HEK293 (cell line): ENCODE data around the gene TMEM88.
A peak's percentile ranks its signal among the peaks of the same experiment; 100 is the strongest.

ENCODE experiments used
- AEBP2 ChIP-seq: fragments of 450-650 bp; formaldehyde crosslinking; IDR thresholded peaks from 2 replicates; pipeline ENCODE4 v1.5.1; 2016; ENCODE audit warnings: missing biosample characterization, missing genetic modification characterization, borderline replicate concordance
- GLI4 ChIP-seq: fragments of 450-650 bp; formaldehyde crosslinking; IDR thresholded peaks from 2 replicates; pipeline ENCODE4 v1.5.1; 2016; ENCODE audit warnings: missing biosample characterization, missing genetic modification characterization
- KLF16 ChIP-seq: fragments of 450-650 bp; formaldehyde crosslinking; IDR thresholded peaks from 2 replicates; pipeline ENCODE4 v1.5.1; 2017; ENCODE audit warnings: missing biosample characterization, missing genetic modification characterization
- PATZ1 ChIP-seq: fragments of 450-650 bp; formaldehyde crosslinking; IDR thresholded peaks from 2 replicates; pipeline ENCODE4 v1.5.1; 2016; ENCODE audit warnings: missing biosample characterization, missing genetic modification characterization
- PRDM1 ChIP-seq: fragments of 450-650 bp; formaldehyde crosslinking; IDR thresholded peaks from 2 replicates; pipeline ENCODE4; 2016; ENCODE audit warnings: missing biosample characterization, missing genetic modification characterization
- PRDM4 ChIP-seq: fragments of 450-650 bp; formaldehyde crosslinking; IDR thresholded peaks from 2 replicates; pipeline ENCODE4 v1.5.1; 2017; ENCODE audit warnings: missing biosample characterization, missing genetic modification characterization
- SALL2 ChIP-seq: fragments of 450-650 bp; formaldehyde crosslinking; IDR thresholded peaks from 2 replicates; pipeline ENCODE4 v1.5.0; 2017; ENCODE audit warnings: missing biosample characterization, mild to moderate bottlenecking, missing genetic modification characterization, borderline replicate concordance
- SETDB1 ChIP-seq: IDR thresholded peaks from one replicate; pipeline ENCODE4 v1.6.1; 2017; ENCODE audit warnings: mild to moderate bottlenecking, low read length, moderate library complexity, mixed read lengths; ENCODE audit not compliant: insufficient read length
- SP3 ChIP-seq: fragments of 450-650 bp; formaldehyde crosslinking; IDR thresholded peaks from 2 replicates; pipeline ENCODE4 v1.5.1; 2016; ENCODE audit warnings: missing biosample characterization, missing genetic modification characterization
- YY1 ChIP-seq: fragments of 450-650 bp; formaldehyde crosslinking; IDR thresholded peaks from 2 replicates; pipeline ENCODE4 v1.5.1; 2018; ENCODE audit warnings: missing biosample characterization, missing genetic modification characterization
- ZBTB49 ChIP-seq: fragments of 450-650 bp; formaldehyde crosslinking; IDR thresholded peaks from 2 replicates; pipeline ENCODE4 v1.5.1; 2016; ENCODE audit warnings: missing biosample characterization, missing genetic modification characterization, low read depth
- ZEB2 ChIP-seq: fragments of 450-650 bp; formaldehyde crosslinking; IDR thresholded peaks from 2 replicates; pipeline ENCODE4 v1.5.1; 2016; ENCODE audit warnings: missing biosample characterization, missing genetic modification characterization
- ZNF114 ChIP-seq: fragments of 450-650 bp; formaldehyde crosslinking; IDR thresholded peaks from 2 replicates; pipeline ENCODE4 v1.5.0; 2017; ENCODE audit warnings: missing biosample characterization, missing genetic modification characterization
- ZNF18 ChIP-seq: fragments of 450-650 bp; formaldehyde crosslinking; IDR thresholded peaks from 2 replicates; pipeline ENCODE4 v1.5.1; 2016; ENCODE audit warnings: missing biosample characterization, missing genetic modification characterization
- ZNF184 ChIP-seq: fragments of 450-650 bp; IDR thresholded peaks from 2 replicates; pipeline ENCODE4 v1.5.1; 2018; ENCODE audit warnings: missing biosample characterization, mild to moderate bottlenecking, missing genetic modification characterization
- ZNF350 ChIP-seq: fragments of 450-650 bp; formaldehyde crosslinking; IDR thresholded peaks from 2 replicates; pipeline ENCODE4 v1.5.0; 2017; ENCODE audit warnings: missing biosample characterization, mild to moderate bottlenecking, missing genetic modification characterization
- ZNF354C ChIP-seq: fragments of 450-650 bp; formaldehyde crosslinking; IDR thresholded peaks from 2 replicates; pipeline ENCODE4 v1.5.1; 2016; ENCODE audit warnings: missing biosample characterization, missing genetic modification characterization, low read depth, borderline replicate concordance
- ZNF362 ChIP-seq: fragments of 450-650 bp; formaldehyde crosslinking; IDR thresholded peaks from 2 replicates; pipeline ENCODE4 v1.5.1; 2016; ENCODE audit warnings: missing biosample characterization, missing genetic modification characterization
- ZNF366 ChIP-seq: fragments of 450-650 bp; formaldehyde crosslinking; conservative IDR thresholded peaks from 2 replicates; pipeline ENCODE4 v1.5.1; 2016; ENCODE audit warnings: missing biosample characterization, missing genetic modification characterization
- ZNF391 ChIP-seq: fragments of 450-650 bp; formaldehyde crosslinking; IDR thresholded peaks from 2 replicates; pipeline ENCODE4 v1.5.1; 2016; ENCODE audit warnings: low read depth, missing biosample characterization, missing genetic modification characterization, borderline replicate concordance
- ZNF404 ChIP-seq: fragments of 450-650 bp; formaldehyde crosslinking; IDR thresholded peaks from 2 replicates; pipeline ENCODE4 v1.5.1; 2017; ENCODE audit warnings: missing biosample characterization, missing genetic modification characterization
- ZNF426 ChIP-seq: fragments of 450-650 bp; formaldehyde crosslinking; IDR thresholded peaks from 2 replicates; pipeline ENCODE4 v1.5.1; 2017; ENCODE audit warnings: missing biosample characterization, missing genetic modification characterization, mild to moderate bottlenecking, inconsistent platforms, moderate library complexity
- ZNF514 ChIP-seq: fragments of 450-650 bp; formaldehyde crosslinking; IDR thresholded peaks from 2 replicates; pipeline ENCODE4 v1.5.1; 2016; ENCODE audit warnings: missing biosample characterization, missing genetic modification characterization
- ZNF585B ChIP-seq: fragments of 450-650 bp; formaldehyde crosslinking; IDR thresholded peaks from 2 replicates; pipeline ENCODE4 v1.5.1; 2016; ENCODE audit warnings: missing biosample characterization, missing genetic modification characterization
- ZNF596 ChIP-seq: fragments of 450-650 bp; IDR thresholded peaks from 2 replicates; pipeline ENCODE4 v1.5.0; 2018; ENCODE audit warnings: missing biosample characterization, mild to moderate bottlenecking, missing genetic modification characterization, moderate library complexity
- ZNF600 ChIP-seq: fragments of 450-650 bp; formaldehyde crosslinking; IDR thresholded peaks from 2 replicates; pipeline ENCODE4 v1.5.1; 2016; ENCODE audit warnings: missing biosample characterization, missing genetic modification characterization
- ZNF658 ChIP-seq: fragments of 450-650 bp; formaldehyde crosslinking; IDR thresholded peaks from 2 replicates; pipeline ENCODE4; 2016; ENCODE audit warnings: missing biosample characterization, missing genetic modification characterization
- ZNF692 ChIP-seq: fragments of 450-650 bp; formaldehyde crosslinking; IDR thresholded peaks from 2 replicates; pipeline ENCODE4 v1.5.1; 2016; ENCODE audit warnings: missing biosample characterization, missing genetic modification characterization
- ZNF747 ChIP-seq: fragments of 450-650 bp; formaldehyde crosslinking; IDR thresholded peaks from 2 replicates; pipeline ENCODE4 v1.5.1; 2016; ENCODE audit warnings: missing biosample characterization, missing genetic modification characterization

The TMEM88 gene

GRCh38 chr17:7887038-7887481 lies 32.2 kb downstream of the TMEM88 start (continued):
- peak; percentile 83; the same call in 1 of the 2 replicates for TF ChIP-seq PRDM4 (tag by site-specific recombination)
- no peak for TF ChIP-seq ZNF18 (tag by site-specific recombination)
- TF ChIP-seq YY1 (tag by site-specific recombination), result 0 out of 2 replicates have a peak, but pooled peaks have one; percentile 43
- TF ChIP-seq ZNF404 (tag by site-specific recombination), result no peak
- 0 out of 2 replicates have a peak, but pooled peaks have one; percentile 10 for TF ChIP-seq ZNF391 (tag by site-specific recombination)
- TF ChIP-seq ZEB2 (tag by site-specific recombination), result no peak; the same call in 1 of the 2 replicates
- no peak for TF ChIP-seq ZNF426 (tag by site-specific recombination)
- TF ChIP-seq ZNF184 (tag by site-specific recombination), result no peak; the same call in 1 of the 2 replicates
- TF ChIP-seq GLI4 (tag by site-specific recombination), result no peak
- TF ChIP-seq ZNF362, result no peak
- no peak for TF ChIP-seq AEBP2 (tag by site-specific recombination)
- no peak for TF ChIP-seq ZBTB49
- no peak for TF ChIP-seq ZNF692 (tag by site-specific recombination)
- TF ChIP-seq ZNF514 (tag by site-specific recombination), result no peak
- no peak for TF ChIP-seq ZNF350
- TF ChIP-seq ZNF658 (tag by site-specific recombination), result no peak
- no peak for TF ChIP-seq SALL2 (tag by site-specific recombination)
- no peak for TF ChIP-seq ZNF354C (tag by site-specific recombination)
- TF ChIP-seq ZNF600 (tag by site-specific recombination), result no peak
- no peak for TF ChIP-seq PATZ1
- no peak for TF ChIP-seq SETDB1
- TF ChIP-seq ZNF366 (tag by site-specific recombination), result no peak
- TF ChIP-seq ZNF585B (tag by site-specific recombination), result no peak
- TF ChIP-seq ZNF114, result no peak
- TF ChIP-seq SP3, result no peak
- TF ChIP-seq KLF16 (tag by site-specific recombination), result no peak
- TF ChIP-seq PRDM1 (tag by site-specific recombination), result peak; percentile 79
- TF ChIP-seq ZNF747 (tag by site-specific recombination), result no peak
- TF ChIP-seq ZNF596 (tag by site-specific recombination), result no peak
